Endothelial cell of umbilical vein (primary cell): ENCODE measurements around the gene USP48. TPM values are rescaled to one million over a fixed set of nuclear protein-coding genes. Genes with fewer than 3 reads are reported as not detected.

Source experiments
- BruUV-seq: library from RNA; stranded (reverse); fragments of 400-500 nt; replicated peaks from 2 replicates; lab custom pipeline; 2021; lab: Mats Ljungman, UMichigan
- CTCF ChIA-PET: fragments of 300-600, 350-600 bp; sonication (Branson Sonifier 250); formaldehyde crosslinking; loops from one replicate; lab custom pipeline; 2021; ENCODE audit warnings: antibody characterized with exemption, inconsistent platforms; lab: Charles Lee
- POLR2A ChIA-PET: fragments of 300-600, 350-600 bp; sonication (Branson Sonifier 250); formaldehyde crosslinking; loops from one replicate; lab custom pipeline; 2021; ENCODE audit warnings: antibody characterized with exemption, inconsistent platforms; lab: Charles Lee
- DNase-seq: peaks from one replicate; pipeline ENCODE4 v3.0.0-alpha.2; 2011; ENCODE audit warnings: low read depth, low spot score
- FAIRE-seq: peaks from 2 replicates; lab custom pipeline; 2011; peaks lifted over from hg19 to GRCh38; lab: Jason Lieb, UNC
- H2AFZ ChIP-seq: 2 replicates; pipeline ENCODE4 v1.6.0; 2012; ENCODE audit warnings: low read depth, low read length, control low read depth, inconsistent platforms
- H3K27ac ChIP-seq: 2 replicates; pipeline ENCODE4 v1.5.1; 2011; ENCODE audit warnings: low read depth, mild to moderate bottlenecking, control low read depth, low read length, moderate library complexity; ENCODE audit not compliant: insufficient read depth
- H3K27me3 ChIP-seq, 2 experiments: 2 replicates each; pipeline versions ENCODE4 v1.6.0 to v1.6.1; 2011; ENCODE audit warnings: low read length in 2 of 2, mixed read lengths in 1 of 2; ENCODE audit not compliant: control insufficient read depth in 2 of 2, insufficient read depth in 2 of 2
- H3K36me3 ChIP-seq, 2 experiments: 2 replicates in 1 of 2; 3 replicates in 1 of 2; pipeline ENCODE4 v1.5.1; 2011; ENCODE audit warnings: low read length in 2 of 2, mild to moderate bottlenecking in 1 of 2, moderate library complexity in 1 of 2; ENCODE audit not compliant: control insufficient read depth in 2 of 2, insufficient read depth in 2 of 2; ENCODE audit errors: extremely low read depth in 1 of 2
- H3K4me1 ChIP-seq: 3 replicates; pipeline ENCODE4 v1.5.1; 2011; ENCODE audit warnings: mild to moderate bottlenecking, low read length; ENCODE audit not compliant: control insufficient read depth, insufficient read depth; ENCODE audit errors: extremely low read depth
- H3K4me2 ChIP-seq: 2 replicates; pipeline ENCODE4 v1.6.1; 2011; ENCODE audit warnings: low read length, control low read depth, mixed read lengths; ENCODE audit not compliant: insufficient read depth
- H3K4me3 ChIP-seq, 3 experiments: fragments of 200-600 bp in 1 of 3; sonication (generic), shearing (Covaris generic) in 1 of 3; replicated peaks in 1 of 3; 2 replicates each; pipeline ENCODE4 v1.5.1; 2011 to 2016; ENCODE audit warnings: control low read depth in 3 of 3, low read length in 3 of 3, mild to moderate bottlenecking in 2 of 3, inconsistent platforms in 1 of 3, low read depth in 1 of 3, moderate library complexity in 1 of 3; ENCODE audit not compliant: insufficient read depth in 1 of 3
- H3K79me2 ChIP-seq: 2 replicates; pipeline ENCODE4 v1.6.0; 2012; ENCODE audit warnings: low read length, inconsistent platforms; ENCODE audit not compliant: control insufficient read depth, insufficient read depth
- H3K9ac ChIP-seq: replicated peaks from 2 replicates; pipeline ENCODE3; 2011; ENCODE audit warnings: low read length, control low read depth; ENCODE audit not compliant: insufficient read depth; ENCODE audit errors: extremely low read depth
- H3K9me1 ChIP-seq: replicated peaks from 3 replicates; pipeline ENCODE4 v1.6.0; 2011; ENCODE audit warnings: mild to moderate bottlenecking, low read length; ENCODE audit not compliant: control insufficient read depth, insufficient read depth; ENCODE audit errors: extremely low read depth
- H3K9me3 ChIP-seq: replicated peaks from 2 replicates; pipeline ENCODE4 v1.5.1; 2012; ENCODE audit warnings: low read length, inconsistent platforms; ENCODE audit not compliant: control insufficient read depth, insufficient read depth
- H4K20me1 ChIP-seq: replicated peaks from 2 replicates; pipeline ENCODE3; 2011; ENCODE audit warnings: mild to moderate bottlenecking, low read length; ENCODE audit not compliant: control insufficient read depth, insufficient read depth; ENCODE audit errors: extremely low read depth
- CTCF ChIP-seq, 2 donors: IDR thresholded peaks; 1 replicate in 1 of 2; 2 replicates in 1 of 2; pipeline ENCODE4 v1.5.1; 2011; ENCODE audit warnings: low read length in 2 of 2, mild to moderate bottlenecking in 2 of 2, moderate library complexity in 2 of 2, control low read depth in 1 of 2, inconsistent platforms in 1 of 2, low read depth in 1 of 2; ENCODE audit not compliant: insufficient read depth in 1 of 2; ENCODE audit errors: extremely low read depth in 1 of 2
- EZH2 ChIP-seq: IDR thresholded peaks from 2 replicates; pipeline ENCODE4 v1.6.1; 2012; ENCODE audit warnings: borderline replicate concordance, low read depth, mild to moderate bottlenecking, moderate library complexity, low read length, inconsistent platforms; ENCODE audit not compliant: severe bottlenecking
- FOS ChIP-seq: IDR thresholded peaks from 2 replicates; pipeline ENCODE4 v1.6.1; 2011; ENCODE audit warnings: mild to moderate bottlenecking, low read length, moderate library complexity, borderline replicate concordance; ENCODE audit not compliant: insufficient read depth
- GATA2 ChIP-seq: IDR thresholded peaks from 2 replicates; pipeline ENCODE4 v1.7.0; 2011; ENCODE audit warnings: low read depth, mild to moderate bottlenecking, moderate library complexity, mixed read lengths, low read length; ENCODE audit not compliant: insufficient read length, insufficient read depth
- JUN ChIP-seq: IDR thresholded peaks from 2 replicates; pipeline ENCODE4 v1.6.1; 2011; ENCODE audit warnings: borderline replicate concordance, low read depth; ENCODE audit not compliant: insufficient read length, insufficient read depth
- MAX ChIP-seq: IDR thresholded peaks from 2 replicates; pipeline ENCODE4 v1.6.1; 2011; ENCODE audit not compliant: insufficient read depth, insufficient read length
- MYC ChIP-seq: IDR thresholded peaks from one replicate; pipeline ENCODE4 v1.6.1; 2011; ENCODE audit warnings: mild to moderate bottlenecking, low read depth, low read length
- POLR2A ChIP-seq: IDR thresholded peaks from 2 replicates; pipeline ENCODE4 v1.6.1; 2012; ENCODE audit warnings: low read depth, mild to moderate bottlenecking, control low read depth, low read length
- POLR2AphosphoS5 ChIP-seq: IDR thresholded peaks from 2 replicates; pipeline ENCODE4 v1.6.1; 2012; ENCODE audit warnings: low read depth, mild to moderate bottlenecking, control low read depth, low read length, moderate library complexity; ENCODE audit not compliant: insufficient read depth
- dilution Hi-C: fragments of 300-500 bp; cut with MboI; formaldehyde crosslinking; loops from one replicate; pipeline ENCODE4 v1.15.0; 2019; ENCODE audit warnings: low sequenced_read_pairs; ENCODE audit not compliant: extremely low pct_ligation_motif_present
- intact Hi-C: fragments of 100-400 bp; cut with micrococcal nuclease; formaldehyde crosslinking; loops from one replicate; pipeline ENCODE4 v1.10.0; 2022
- polyA plus RNA-seq, 4 experiments: library from polyadenylated mRNA; depleted of rRNA in 3 of 4; stranded (reverse) in 3 of 4; unstranded in 1 of 4; fragments of >200 nt; gene quantifications; 2 replicates each; pipeline versions ENCODE4 v1.2.1 to v1.2.3, GENCODE V29; 2011 to 2012; ENCODE audit warnings: missing spikeins in 1 of 4
- total RNA-seq: library from RNA; stranded (reverse); gene quantifications from 2 replicates; pipeline ENCODE4 v1.2.3, GENCODE V29; 2021

Gene USP48
- total and polyA plus RNA-seq, 2 donors (not counting 3 experiments of a cell fraction or from before 2014, with no cell fraction given) = 27.2 to 149 TPM

- Histone ChIP-seq H3K4me3 (no peak overlapping the region), H3K9me3 (no peaks in the 10 kb centered on the region), H3K4me1 (peaks cover 9% of the 10 kb centered on the region), H3K9ac (no peak overlapping the region), H3K79me2 (peaks cover 16% of the 10 kb centered on the region), H2AFZ (no peak overlapping the region), H4K20me1 (no peaks in the 10 kb centered on the region), H3K27ac (no peak overlapping the region), H3K27me3 (no peaks in the 10 kb centered on the region), H3K4me2 (no peak overlapping the region), H3K36me3 (peaks cover 16 to 40% of the 10 kb centered on the region in 2 experiments), H3K9me1 (no peaks in the 10 kb centered on the region)
- CTCF ChIA-PET = no interaction called here
- POLR2A ChIA-PET = no interaction called here
- dilution Hi-C loops (no loop called here), intact Hi-C loops (loop anchor here (5.0 to 10.0 kb wide), 2 partner anchors 117 to 325 kb away; no protein-coding TSS in a partner anchor)
- no TSS peak for BruUV-seq
- no peak for FAIRE-seq
- TF ChIP-seq FOS (no peak), POLR2AphosphoS5 (no peak)
- no peak for DNase-seq
These were observed 82.9 kb downstream of the USP48 start for GRCh38 chr1:21700094-21700493.

GRCh38 chr1:21696931-21697330 lies 86.0 kb downstream of the USP48 start:
- Histone ChIP-seq H3K4me2 (no peak overlapping the region), H3K79me2 (peaks cover 11% of the 10 kb centered on the region), H3K4me1 (no peaks in the 10 kb centered on the region), H3K27ac (no peak overlapping the region), H2AFZ (no peak overlapping the region), H3K9me3 (no peaks in the 10 kb centered on the region), H3K9me1 (no peaks in the 10 kb centered on the region), H3K4me3 (no peak overlapping the region), H3K36me3 (peaks cover 24 to 36% of the 10 kb centered on the region in 2 experiments), H3K27me3 (no peaks in the 10 kb centered on the region), H4K20me1 (no peaks in the 10 kb centered on the region), H3K9ac (no peak overlapping the region)
- POLR2A ChIA-PET = no interaction called here
- TF ChIP-seq GATA2 (no peak), EZH2 (no peak), MYC (no peak), POLR2AphosphoS5 (no peak), MAX (no peak), POLR2A (no peak), CTCF (IDR thresholded peaks at IDR 0.05; ENCODE audit: extremely low read depth in 1 of 2, insufficient read depth in 1 of 2, low read depth in 1 of 2, low read length in 2 of 2) (no peak), JUN (no peak), FOS (no peak)
- FAIRE-seq (no peak), DNase-seq (no peak)
- CTCF ChIA-PET = no interaction called here
- dilution Hi-C loops (no loop called here), intact Hi-C loops (loop anchor here (5.0 kb wide), 1 partner anchor 945 kb away; the partner anchor contains the start of gene C1QC)
- no TSS peak for BruUV-seq
